Left lung (tissue), 10 donors: ENCODE results near the gene NCOA1. TPM values are rescaled to one million over a fixed set of nuclear protein-coding genes. Genes with fewer than 3 reads are reported as not detected.
"Not testable (repeated sequence)": the region's sequence is repeated elsewhere in the genome, so short reads cannot be mapped to it uniquely, and the experiment has no call there.

Source experiments
- ATAC-seq: fragments of 200-7000 bp; cut with Tn5 transposase; one replicate; pipeline ENCODE4 v1.9.1; 2020; ENCODE audit warnings: moderate library complexity
- DNase-seq, 4 donors: peaks; one replicate each; pipeline ENCODE4 v3.0.0-alpha.2; 2013 to 2020
- H3K27ac ChIP-seq, 2 donors: fragments of 200-600 bp; sonication (generic) in 1 of 2; one replicate each; pipeline versions ENCODE4 v1.5.0 to v1.8.0; 2020 to 2021
- H3K27me3 ChIP-seq, 2 donors: fragments of 200-600 bp; sonication (generic) in 1 of 2; one replicate each; pipeline versions ENCODE4 v1.5.0 to v1.8.0; 2020 to 2021
- H3K36me3 ChIP-seq, 2 donors: fragments of 200-600 bp; sonication (generic) in 1 of 2; one replicate each; pipeline versions ENCODE4 v1.5.0 to v1.8.0; 2020 to 2021
- H3K4me1 ChIP-seq, 2 donors: fragments of 200-600 bp; one replicate each; pipeline ENCODE4 v1.8.0; 2021
- H3K4me3 ChIP-seq, 2 donors: fragments of 200-600 bp; sonication (generic) in 1 of 2; one replicate each; pipeline versions ENCODE4 v1.5.0 to v1.8.0; 2020 to 2021; ENCODE audit warnings: mild to moderate bottlenecking in 1 of 2
- H3K9me3 ChIP-seq, 2 donors: fragments of 200-600 bp; sonication (generic) in 1 of 2; one replicate each; pipeline versions ENCODE4 v1.5.0 to v1.8.0; 2020 to 2021
- intact Hi-C, 2 donors: fragments of 100-400 bp; cut with DNase I; formaldehyde crosslinking; loops; one replicate each; pipeline versions ENCODE4 v1.11.2 to v1.14.2; 2022
- polyA plus RNA-seq, 6 donors: library from polyadenylated mRNA; unstranded; fragments of 120-200 nt; gene quantifications; one replicate each; pipeline ENCODE4 v1.2.1, GENCODE V29; 2013; ENCODE audit not compliant: insufficient read length in 6 of 6
- total RNA-seq, 2 donors: library from RNA; stranded (reverse); fragmentation: NEBNext Ultra II Directional; extraction: Animal tissue kit (Norgen Biotek cat#: 25700); gene quantifications; one replicate each; pipeline ENCODE4 v1.2.1, GENCODE V29; 2021
- TF ChIP-seq, protein P1 (sequence below), 2 donors: fragments of 200-600 bp; sonication (generic) in 1 of 2; IDR thresholded peaks; one replicate each; pipeline versions ENCODE4 v1.5.0 to v1.8.0; 2021; ENCODE audit warnings: antibody characterized with exemption in 2 of 2
- donor health status: DM: no; HTN: yes; CAD: no.
- donor health status: DM: no; HTN: no; CAD: no.

The NCOA1 gene
- total and polyA plus RNA-seq, 8 donors: 32.6 to 65.3 (median 59.7) TPM

DNA sequence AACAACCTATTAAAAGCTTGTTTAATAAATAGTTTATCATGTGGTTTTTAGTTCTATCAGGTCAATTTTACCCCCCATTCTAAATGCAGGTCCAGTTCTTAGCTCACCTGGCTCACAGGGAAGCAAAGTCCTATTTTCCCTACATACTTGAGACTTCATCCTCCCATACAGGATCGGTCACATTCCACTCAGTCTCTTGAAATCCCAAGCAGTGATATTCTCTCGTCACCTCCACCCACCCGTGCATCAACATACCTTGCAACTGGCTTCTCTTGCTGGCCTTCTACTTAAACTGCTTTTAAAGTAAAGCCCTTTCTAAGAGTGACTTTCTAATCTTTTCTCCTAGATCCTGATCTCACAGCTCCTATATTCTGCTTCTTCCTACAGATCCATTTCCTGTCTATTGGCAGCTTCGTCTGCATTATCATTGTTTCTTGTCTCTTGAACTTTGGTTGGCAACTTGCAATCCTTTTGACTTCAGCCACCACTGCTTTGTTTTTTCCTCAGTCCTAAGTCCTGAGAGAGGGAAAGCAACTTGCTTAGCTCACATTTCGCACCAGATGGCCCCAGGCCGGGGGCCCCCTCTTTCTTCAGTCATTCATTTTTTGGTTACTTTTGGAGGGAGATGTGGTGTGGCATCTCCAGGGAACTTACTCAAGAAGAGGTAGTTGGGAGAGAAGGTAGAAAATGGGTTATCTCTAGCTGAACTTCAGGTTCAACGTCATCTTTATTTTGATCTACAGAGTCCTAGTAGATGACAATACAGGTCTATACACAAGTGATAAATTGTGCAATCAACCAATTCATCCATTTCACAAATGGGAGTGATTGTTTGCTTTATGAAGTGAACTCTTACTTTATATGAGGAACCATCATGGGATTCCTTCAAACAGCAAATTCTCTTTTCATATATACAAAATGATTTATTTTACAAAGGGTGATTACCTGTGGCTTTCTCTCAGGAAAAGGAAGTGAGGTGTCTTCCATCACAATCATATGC, 23.9 kb upstream of the NCOA1 start:
- Histone ChIP-seq H3K9me3 (no peaks in the 10 kb centered on the region), H3K27ac (no peak overlapping the region), H3K4me3 (no peak overlapping the region), H3K4me1 (no peaks in the 10 kb centered on the region), H3K36me3 (no peaks in the 10 kb centered on the region), H3K27me3 (no peaks in the 10 kb centered on the region)
- TF ChIP-seq, protein P1, sequence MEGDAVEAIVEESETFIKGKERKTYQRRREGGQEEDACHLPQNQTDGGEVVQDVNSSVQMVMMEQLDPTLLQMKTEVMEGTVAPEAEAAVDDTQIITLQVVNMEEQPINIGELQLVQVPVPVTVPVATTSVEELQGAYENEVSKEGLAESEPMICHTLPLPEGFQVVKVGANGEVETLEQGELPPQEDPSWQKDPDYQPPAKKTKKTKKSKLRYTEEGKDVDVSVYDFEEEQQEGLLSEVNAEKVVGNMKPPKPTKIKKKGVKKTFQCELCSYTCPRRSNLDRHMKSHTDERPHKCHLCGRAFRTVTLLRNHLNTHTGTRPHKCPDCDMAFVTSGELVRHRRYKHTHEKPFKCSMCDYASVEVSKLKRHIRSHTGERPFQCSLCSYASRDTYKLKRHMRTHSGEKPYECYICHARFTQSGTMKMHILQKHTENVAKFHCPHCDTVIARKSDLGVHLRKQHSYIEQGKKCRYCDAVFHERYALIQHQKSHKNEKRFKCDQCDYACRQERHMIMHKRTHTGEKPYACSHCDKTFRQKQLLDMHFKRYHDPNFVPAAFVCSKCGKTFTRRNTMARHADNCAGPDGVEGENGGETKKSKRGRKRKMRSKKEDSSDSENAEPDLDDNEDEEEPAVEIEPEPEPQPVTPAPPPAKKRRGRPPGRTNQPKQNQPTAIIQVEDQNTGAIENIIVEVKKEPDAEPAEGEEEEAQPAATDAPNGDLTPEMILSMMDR (IDR thresholded peaks at IDR 0.05): no peak
- ATAC-seq (peak; percentile 87), DNase-seq (peak in 1 of 4 donors; percentile 39)
- intact Hi-C loops: no loop called here

GRCh38 chr2:24468453-24468852, 22.6 kb upstream of the NCOA1 start:
- H3K27me3 ChIP-seq, ATAC-seq, H3K4me3 ChIP-seq, intact Hi-C loops, H3K9me3 ChIP-seq, H3K4me1 ChIP-seq, DNase-seq, H3K36me3 ChIP-seq, H3K27ac ChIP-seq: not testable (repeated sequence)

GRCh38 chr2:24469148-24469650, 21.9 kb upstream of the NCOA1 start:
- intact Hi-C loops: no loop called here
- H3K9me3 ChIP-seq: no peaks in the 10 kb centered on the region
- H3K4me3 ChIP-seq: no peak overlapping the region
- H3K4me1 ChIP-seq: no peaks in the 10 kb centered on the region
- TF ChIP-seq, protein P1 (IDR thresholded peaks at IDR 0.05): no peak
- no peaks in the 10 kb centered on the region for H3K36me3 ChIP-seq
- no peaks in the 10 kb centered on the region for H3K27me3 ChIP-seq
- H3K27ac ChIP-seq: no peak overlapping the region
- ATAC-seq (no peak), DNase-seq (no peak)

GRCh38 chr2:24471662-24472061, 19.4 kb upstream of the NCOA1 start:
- no peaks in the 10 kb centered on the region for H3K36me3 ChIP-seq
- DNase-seq (no peak), ATAC-seq (no peak)
- no peaks in the 10 kb centered on the region for H3K9me3 ChIP-seq
- TF ChIP-seq, protein P1 (IDR thresholded peaks at IDR 0.05): no peak
- intact Hi-C loops: no loop called here
- no peak overlapping the region for H3K27ac ChIP-seq
- H3K4me3 ChIP-seq: no peak overlapping the region
- no peaks in the 10 kb centered on the region for H3K27me3 ChIP-seq
- no peaks in the 10 kb centered on the region for H3K4me1 ChIP-seq

DNA sequence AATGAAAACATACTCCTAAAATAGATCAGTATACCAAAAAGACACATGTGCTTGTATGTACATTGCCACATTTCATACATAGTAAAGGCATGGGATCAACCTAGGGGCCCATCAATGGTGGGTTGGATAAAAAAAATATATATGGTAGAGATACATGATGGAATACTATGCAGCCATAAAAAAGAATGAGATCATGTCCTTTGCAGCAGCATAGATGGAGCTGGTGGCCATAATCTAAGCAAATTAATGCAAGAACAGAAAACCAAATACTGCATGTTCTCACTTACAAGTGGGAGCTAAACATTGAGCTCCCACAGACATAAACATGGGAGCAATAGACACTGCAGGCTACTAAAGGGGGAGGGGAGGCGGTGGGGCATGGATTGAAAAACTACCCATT, 18.6 kb upstream of the NCOA1 start:
- H3K27me3 ChIP-seq: no peaks in the 10 kb centered on the region
- H3K4me3 ChIP-seq: no peak overlapping the region
- intact Hi-C loops: no loop called here
- DNase-seq (no peak), ATAC-seq (no peak)
- no peaks in the 10 kb centered on the region for H3K9me3 ChIP-seq
- no peaks in the 10 kb centered on the region for H3K4me1 ChIP-seq
- H3K36me3 ChIP-seq: no peaks in the 10 kb centered on the region
- TF ChIP-seq, protein P1 (IDR thresholded peaks at IDR 0.05): no peak
- H3K27ac ChIP-seq: no peak overlapping the region
